NCI-H2227 (cell line): ENCODE data around the gene HSF2.

Source experiments
- DNase-seq: peaks from one replicate; lab custom pipeline; 2025; ENCODE audit not compliant: unreplicated experiment; lab: John Stamatoyannopoulos, UW

The HSF2 gene

GRCh38 chr6:122394016-122394415 lies 5.4 kb upstream of the HSF2 start:
- no peak for DNase-seq

- DNase-seq = no peak
Measured at GRCh38 chr6:122399055-122399347, 451 bp upstream of the HSF2 start.

GRCh38 chr6:122400121-122400450 lies 634 bp downstream of the HSF2 start:
- no peak for DNase-seq

GRCh38 chr6:122400462-122401089 lies 1.1 kb downstream of the HSF2 start:
- no peak for DNase-seq

GRCh38 chr6:122401104-122401503 lies 1.7 kb downstream of the HSF2 start:
- no peak for DNase-seq

GRCh38 chr6:122404444-122404843 lies 5.0 kb downstream of the HSF2 start:
- no peak for DNase-seq

- no peak for DNase-seq
Measured at GRCh38 chr6:122405417-122405816, 6.0 kb downstream of the HSF2 start.

- DNase-seq = no peak
Measured at GRCh38 chr6:122406187-122406586, 6.7 kb downstream of the HSF2 start.

GRCh38 chr6:122407712-122408111 lies 8.3 kb downstream of the HSF2 start:
- DNase-seq = no peak

- DNase-seq = no peak
Measured at GRCh38 chr6:122408240-122408639, 8.8 kb downstream of the HSF2 start.

GRCh38 chr6:122408702-122409458 lies 9.4 kb downstream of the HSF2 start:
- DNase-seq = no peak

GRCh38 chr6:122412001-122412400 lies 12.5 kb downstream of the HSF2 start:
- DNase-seq = no peak

- no peak for DNase-seq
Measured at GRCh38 chr6:122416825-122417224, 17.4 kb downstream of the HSF2 start.

GRCh38 chr6:122422003-122422402 lies 22.6 kb downstream of the HSF2 start:
- DNase-seq = no peak

GRCh38 chr6:122422614-122423267 lies 23.3 kb downstream of the HSF2 start:
- no peak for DNase-seq

GRCh38 chr6:122423734-122424133 lies 24.3 kb downstream of the HSF2 start:
- DNase-seq = no peak

- no peak for DNase-seq
Measured at GRCh38 chr6:122426597-122426996, 27.1 kb downstream of the HSF2 start.

GRCh38 chr6:122428781-122429180 lies 29.3 kb downstream of the HSF2 start:
- DNase-seq = no peak

- DNase-seq = no peak
Measured at GRCh38 chr6:122429323-122429722, 29.9 kb downstream of the HSF2 start.

GRCh38 chr6:122431780-122432179 lies 32.3 kb downstream of the HSF2 start:
- no peak for DNase-seq

GRCh38 chr6:122432816-122433215 lies 33.4 kb downstream of the HSF2 start:
- no peak for DNase-seq

GRCh38 chr6:122438975-122439374 lies 39.5 kb downstream of the HSF2 start:
- DNase-seq = no peak

GRCh38 chr6:122445274-122445673 lies 45.8 kb downstream of the HSF2 start:
- no peak for DNase-seq
